ENCODE data around the gene CAMK2A.

The CAMK2A gene

DNA sequence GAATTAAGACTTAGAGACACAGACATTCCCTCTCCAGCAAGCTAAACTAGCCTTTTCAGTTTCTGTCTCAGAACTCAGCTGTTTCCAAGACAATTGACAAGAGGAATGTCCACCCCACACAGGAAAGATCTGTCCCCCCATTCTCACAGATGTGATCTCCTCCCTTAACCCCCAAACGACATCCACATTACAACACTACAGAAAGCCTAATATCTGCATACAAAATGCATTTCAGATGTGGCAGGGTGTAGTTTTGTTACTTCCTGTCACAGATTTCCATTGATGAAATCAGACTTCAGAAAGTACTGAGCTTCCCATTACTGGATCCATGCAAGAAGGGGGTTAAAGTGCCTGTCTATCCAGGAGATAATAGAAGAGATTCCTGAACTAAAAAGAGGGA, 16.0 kb upstream of the CAMK2A start:
- TF ChIP-seq, protein P1, sequence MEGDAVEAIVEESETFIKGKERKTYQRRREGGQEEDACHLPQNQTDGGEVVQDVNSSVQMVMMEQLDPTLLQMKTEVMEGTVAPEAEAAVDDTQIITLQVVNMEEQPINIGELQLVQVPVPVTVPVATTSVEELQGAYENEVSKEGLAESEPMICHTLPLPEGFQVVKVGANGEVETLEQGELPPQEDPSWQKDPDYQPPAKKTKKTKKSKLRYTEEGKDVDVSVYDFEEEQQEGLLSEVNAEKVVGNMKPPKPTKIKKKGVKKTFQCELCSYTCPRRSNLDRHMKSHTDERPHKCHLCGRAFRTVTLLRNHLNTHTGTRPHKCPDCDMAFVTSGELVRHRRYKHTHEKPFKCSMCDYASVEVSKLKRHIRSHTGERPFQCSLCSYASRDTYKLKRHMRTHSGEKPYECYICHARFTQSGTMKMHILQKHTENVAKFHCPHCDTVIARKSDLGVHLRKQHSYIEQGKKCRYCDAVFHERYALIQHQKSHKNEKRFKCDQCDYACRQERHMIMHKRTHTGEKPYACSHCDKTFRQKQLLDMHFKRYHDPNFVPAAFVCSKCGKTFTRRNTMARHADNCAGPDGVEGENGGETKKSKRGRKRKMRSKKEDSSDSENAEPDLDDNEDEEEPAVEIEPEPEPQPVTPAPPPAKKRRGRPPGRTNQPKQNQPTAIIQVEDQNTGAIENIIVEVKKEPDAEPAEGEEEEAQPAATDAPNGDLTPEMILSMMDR (IDR thresholded peaks at IDR 0.05; ENCODE audit: insufficient read depth, low read depth, low read length, missing control alignments): no peak
- no peak for DNase-seq (ENCODE audit: low read depth)
- no peak overlapping the region for H3K4me3 ChIP-seq (ENCODE audit: low read depth, low read length)

DNA sequence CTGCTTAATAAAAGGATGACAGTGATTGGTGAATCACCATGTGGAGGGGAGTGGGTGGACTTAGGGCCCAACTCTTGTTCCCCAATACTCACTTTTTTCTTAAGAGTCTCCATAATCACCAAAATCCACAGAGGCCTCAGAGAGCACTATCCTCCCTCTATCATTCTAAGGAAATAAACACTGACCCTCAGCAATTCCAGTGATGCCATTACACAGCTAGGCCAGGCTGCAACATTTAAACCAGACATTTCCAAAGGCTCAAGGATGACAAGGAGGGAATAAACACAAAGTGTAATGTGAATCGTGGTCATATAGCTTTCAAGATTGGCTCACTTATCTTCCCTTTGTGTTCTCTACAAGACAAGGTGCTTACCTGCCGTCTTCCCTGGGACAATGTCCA, 15.5 kb upstream of the CAMK2A start:
- H3K4me3 ChIP-seq (ENCODE audit: low read depth, low read length): no peak overlapping the region
- DNase-seq (ENCODE audit: low read depth): no peak
- TF ChIP-seq, protein P1 (IDR thresholded peaks at IDR 0.05; ENCODE audit: insufficient read depth, low read depth, low read length, missing control alignments): no peak

DNA sequence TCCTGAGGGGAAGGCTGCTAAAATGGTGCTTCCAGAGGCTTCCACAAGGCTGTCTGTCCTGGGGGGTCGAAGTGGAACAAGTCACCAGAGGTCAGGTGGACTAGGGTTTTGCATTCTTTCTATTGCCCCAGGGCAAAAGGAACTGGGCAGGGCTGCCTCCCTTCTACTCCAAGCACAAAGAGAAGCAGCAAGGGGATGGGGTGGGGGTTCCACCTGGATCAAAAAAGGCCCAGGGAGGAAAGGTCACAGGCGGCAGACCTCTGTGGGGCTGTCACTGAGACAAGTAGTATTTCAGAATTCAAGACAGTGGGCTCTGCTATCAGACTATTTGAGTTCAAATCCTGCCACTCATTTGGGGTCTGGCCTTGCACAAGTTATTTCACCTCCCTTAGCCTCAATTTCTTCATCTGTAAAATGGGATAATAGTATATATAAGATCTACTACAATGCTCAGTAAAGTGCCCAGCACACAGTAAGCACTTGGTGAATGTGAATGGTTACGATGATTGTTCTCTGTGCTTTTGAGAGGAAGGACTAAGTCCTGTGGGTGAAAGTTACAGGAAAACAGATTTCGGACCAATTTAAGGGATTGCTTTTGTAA, 15.0 kb upstream of the CAMK2A start:
- TF ChIP-seq, protein P1 (IDR thresholded peaks at IDR 0.05; ENCODE audit: insufficient read depth, low read depth, low read length, missing control alignments): no peak
- no peak for DNase-seq (ENCODE audit: low read depth)

DNA sequence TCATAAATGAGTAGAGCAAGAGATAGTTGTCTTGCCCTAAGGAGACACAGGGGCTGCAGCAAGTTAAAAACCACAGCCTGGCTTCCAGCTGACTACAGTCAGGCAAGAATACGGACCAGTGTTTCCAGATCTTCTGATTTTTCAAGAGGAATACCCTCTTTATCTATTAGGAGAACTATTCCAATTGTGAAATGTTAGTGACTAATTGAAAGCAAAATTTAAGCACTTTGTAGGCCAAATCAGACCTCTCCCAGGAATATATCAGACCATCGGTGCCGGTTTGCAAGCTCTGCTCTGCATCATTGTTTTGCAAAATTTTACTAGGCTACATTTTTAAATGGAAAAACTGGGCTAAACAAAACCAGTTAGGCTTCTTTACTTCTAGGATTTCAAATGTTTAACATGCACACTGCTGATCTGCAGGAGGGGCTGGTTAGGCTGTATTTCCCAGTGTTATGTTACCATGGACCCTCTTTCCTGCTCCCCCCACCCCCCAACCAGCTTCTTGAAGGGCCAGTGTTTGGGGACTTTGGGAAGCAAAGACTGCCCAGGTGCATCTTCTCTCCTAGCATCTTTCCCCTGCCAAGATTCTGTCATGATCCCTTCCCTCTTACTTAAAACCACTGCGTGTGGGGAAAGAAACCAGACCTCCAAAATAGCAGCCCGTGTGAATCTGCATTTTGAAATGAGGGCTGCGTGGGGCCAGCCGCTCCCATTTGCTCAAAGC, 14.2 kb upstream of the CAMK2A start:
- H3K4me3 ChIP-seq (ENCODE audit: low read depth, low read length): no peak overlapping the region
- DNase-seq (ENCODE audit: low read depth): no peak
- TF ChIP-seq, protein P1 (IDR thresholded peaks at IDR 0.05; ENCODE audit: insufficient read depth, low read depth, low read length, missing control alignments): no peak

More for the DNA sequence above, 15.0 kb upstream of the CAMK2A start:
- H3K4me3 ChIP-seq (ENCODE audit: low read depth, low read length): no peak overlapping the region

DNA sequence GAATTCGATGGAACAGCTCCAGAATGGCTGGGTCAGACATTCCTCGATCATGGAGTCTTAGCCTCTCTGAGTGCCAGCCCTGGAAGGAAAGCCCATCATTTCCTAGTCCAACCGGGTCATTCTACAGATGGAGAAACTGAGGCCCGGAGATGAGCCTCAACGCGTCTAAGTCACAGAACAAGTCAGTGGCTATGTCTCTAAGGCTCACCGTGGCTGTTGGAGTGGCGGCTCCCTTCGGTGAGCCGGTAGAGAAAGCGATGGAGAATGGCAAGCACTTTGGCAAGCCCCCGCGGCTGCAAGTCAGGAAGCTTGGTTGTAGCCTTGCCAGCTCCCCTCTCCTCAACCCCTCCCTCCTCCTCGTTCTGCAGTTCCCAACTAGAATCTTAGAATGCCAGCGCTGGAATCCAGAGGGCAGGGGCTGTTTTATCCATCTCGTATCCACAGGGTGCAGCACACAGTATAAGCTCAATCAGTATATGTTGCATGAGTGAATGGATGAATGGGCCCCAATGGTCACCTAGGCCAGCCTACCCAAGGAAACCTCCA, 13.6 kb upstream of the CAMK2A start:
- H3K4me3 ChIP-seq (ENCODE audit: low read depth, low read length): no peak overlapping the region
- TF ChIP-seq, protein P1 (IDR thresholded peaks at IDR 0.05; ENCODE audit: insufficient read depth, low read depth, low read length, missing control alignments): no peak
- DNase-seq (ENCODE audit: low read depth): no peak

DNA sequence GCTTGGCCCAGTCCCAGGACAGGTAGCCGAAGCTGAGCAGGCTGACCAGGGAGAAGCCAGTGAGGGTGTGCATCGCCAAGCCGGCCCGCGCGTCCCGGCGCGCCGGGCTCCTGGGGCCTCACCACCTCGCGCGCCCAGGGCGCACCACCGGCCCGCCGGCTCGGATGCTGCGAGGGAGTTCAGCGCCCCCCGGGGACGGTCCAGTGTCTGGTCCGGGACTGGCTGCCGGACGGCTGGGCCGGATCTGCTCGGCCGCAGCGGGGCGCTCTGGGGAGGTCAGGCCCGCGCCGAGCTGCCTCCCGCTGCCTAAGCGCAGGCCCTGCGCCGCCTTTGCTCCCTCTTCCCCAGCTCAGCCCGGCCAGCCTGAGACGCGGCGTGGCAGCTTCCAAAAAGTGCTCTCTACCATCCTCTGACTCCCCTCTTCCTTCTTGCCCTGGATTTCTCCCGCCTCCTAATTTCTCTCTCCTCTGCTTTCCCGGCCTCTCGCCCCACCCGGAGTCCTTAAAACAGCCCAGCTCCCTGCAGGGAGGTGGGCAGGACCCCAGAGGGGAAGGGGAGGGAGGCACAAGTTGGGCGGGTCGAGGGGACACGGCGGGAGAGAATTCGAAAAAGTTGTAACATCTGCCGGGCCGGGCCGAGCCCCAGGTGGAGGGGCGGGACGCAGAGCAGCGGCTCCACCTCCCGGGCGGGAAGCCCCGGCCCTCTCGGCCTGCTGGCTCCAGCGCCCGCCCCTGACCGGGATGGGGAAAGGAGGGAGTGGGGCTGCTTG, 12.9 kb upstream of the CAMK2A start, which contains the start of gene ARSI:
Gene ARSI (minus strand): TSS at position 605 of the 769 bp plus-strand sequence. CDS start 532 bp downstream, at position 73.
- H3K4me3 ChIP-seq (ENCODE audit: low read depth, low read length): no peak within 1 kb of the TSS
- no peak for DNase-seq (ENCODE audit: low read depth)
- TF ChIP-seq, protein P1 (IDR thresholded peaks at IDR 0.05; ENCODE audit: insufficient read depth, low read depth, low read length, missing control alignments): no peak
